Stimulated activated naive CD8-positive, alpha-beta T cell treated with anti-CD3 and anti-CD28 coated beads, Interleukin-15, amount 100 ng/mL, for 72 hours (primary cell): ENCODE data around the gene SPATA20.
A peak's percentile ranks its signal among the peaks of the same experiment; 100 is the strongest.

ENCODE experiments used
- ATAC-seq: fragments of 150-1000 bp; cut with Tn5 transposase; 2 replicates; pipeline ENCODE4 v1.10.0; 2021; ENCODE audit warnings: mild to moderate bottlenecking, moderate library complexity
- DNase-seq, 2 donors: peaks; one replicate each; pipeline ENCODE4 v3.0.0; 2021 to 2022
- H3K27ac Mint-ChIP-seq, 2 donors: one replicate each; pipeline ENCODE4 v1.8.0; 2022; ENCODE audit warnings: mild to moderate bottlenecking in 2 of 2, mixed read lengths in 2 of 2, moderate library complexity in 2 of 2
- H3K27me3 Mint-ChIP-seq: one replicate; pipeline ENCODE4 v1.8.0; 2022; ENCODE audit warnings: mixed read lengths
- H3K4me1 Mint-ChIP-seq: one replicate; pipeline ENCODE4 v1.8.0; 2022; ENCODE audit warnings: mild to moderate bottlenecking, mixed read lengths
- H3K4me3 Mint-ChIP-seq, 2 donors: one replicate each; pipeline ENCODE4 v1.8.0; 2022; ENCODE audit warnings: mild to moderate bottlenecking in 2 of 2, mixed read lengths in 2 of 2, moderate library complexity in 1 of 2
- H3K9me3 Mint-ChIP-seq, 2 donors: one replicate each; pipeline ENCODE4 v1.8.0; 2022; ENCODE audit warnings: mixed read lengths in 2 of 2

The SPATA20 gene

DNA sequence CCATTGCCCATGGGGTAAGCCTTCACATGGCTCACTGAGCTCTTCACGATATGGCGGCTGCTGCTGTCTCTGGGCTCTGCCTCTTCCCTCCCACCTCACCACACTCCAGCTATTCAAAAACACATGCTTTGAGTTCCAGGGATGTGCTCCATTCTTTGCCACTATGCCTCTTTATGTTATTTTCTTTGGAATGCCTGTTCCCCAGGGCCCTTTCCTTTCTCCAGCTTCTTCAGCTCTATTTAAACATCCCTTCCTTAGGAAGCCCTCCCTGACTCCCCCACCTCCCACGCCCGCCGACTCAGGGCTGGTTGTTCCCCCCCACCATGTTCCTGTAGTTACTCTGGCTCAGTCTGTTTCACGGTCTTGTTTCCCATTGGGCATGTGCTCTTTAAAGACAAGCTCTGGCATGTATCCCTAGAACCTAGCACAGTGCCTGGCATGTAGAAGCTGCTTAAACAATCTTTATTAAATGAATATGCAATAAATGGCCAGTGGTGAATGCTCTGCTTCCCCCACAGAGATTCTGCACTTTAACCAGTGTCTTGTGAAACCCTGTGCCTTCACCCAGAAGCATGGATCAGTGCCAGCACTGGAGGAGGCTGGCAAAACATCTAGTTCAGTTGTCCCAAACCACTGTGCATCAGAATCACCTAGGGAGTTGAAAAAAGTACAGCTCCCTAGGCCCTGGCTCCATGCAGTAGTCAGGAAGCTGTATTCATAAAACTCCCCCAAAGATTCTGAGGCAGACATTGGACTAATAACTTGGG lies 31.9 kb upstream of the SPATA20 start:
- no peaks in the 10 kb centered on the region for H3K9me3 Mint-ChIP-seq
- H3K27ac Mint-ChIP-seq: peak overlapping the region in 1 of 2 donors; percentile 42
- H3K4me3 Mint-ChIP-seq: no peak overlapping the region
- DNase-seq (no peak), ATAC-seq (no peak)
- H3K27me3 Mint-ChIP-seq: no peaks in the 10 kb centered on the region
- peaks cover 24% of the 10 kb centered on the region for H3K4me1 Mint-ChIP-seq

DNA sequence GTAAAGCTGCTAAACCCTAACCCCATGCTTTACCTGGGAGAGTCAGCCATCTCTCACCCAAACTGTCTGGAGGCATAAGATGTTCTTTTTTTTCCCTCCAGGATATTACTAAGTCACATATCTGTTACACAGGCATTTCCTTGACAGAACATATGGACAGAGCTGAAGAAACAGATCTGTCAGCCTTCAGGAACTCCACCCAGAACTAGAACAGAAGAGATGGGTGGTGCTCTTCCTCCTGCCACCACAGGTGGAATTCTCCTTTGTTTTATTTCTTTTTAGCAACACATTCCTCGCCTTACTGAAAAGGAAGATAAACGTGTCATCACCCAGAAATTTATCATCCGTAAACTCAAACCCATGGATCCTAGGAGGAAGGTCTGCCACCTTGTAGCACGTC lies 30.0 kb upstream of the SPATA20 start:
- Mint-ChIP-seq H3K4me3 (no peak overlapping the region), H3K27ac (no peak overlapping the region), H3K27me3 (no peaks in the 10 kb centered on the region), H3K9me3 (no peaks in the 10 kb centered on the region), H3K4me1 (peaks cover 6% of the 10 kb centered on the region)
- ATAC-seq: no peak
- no peak for DNase-seq

DNA sequence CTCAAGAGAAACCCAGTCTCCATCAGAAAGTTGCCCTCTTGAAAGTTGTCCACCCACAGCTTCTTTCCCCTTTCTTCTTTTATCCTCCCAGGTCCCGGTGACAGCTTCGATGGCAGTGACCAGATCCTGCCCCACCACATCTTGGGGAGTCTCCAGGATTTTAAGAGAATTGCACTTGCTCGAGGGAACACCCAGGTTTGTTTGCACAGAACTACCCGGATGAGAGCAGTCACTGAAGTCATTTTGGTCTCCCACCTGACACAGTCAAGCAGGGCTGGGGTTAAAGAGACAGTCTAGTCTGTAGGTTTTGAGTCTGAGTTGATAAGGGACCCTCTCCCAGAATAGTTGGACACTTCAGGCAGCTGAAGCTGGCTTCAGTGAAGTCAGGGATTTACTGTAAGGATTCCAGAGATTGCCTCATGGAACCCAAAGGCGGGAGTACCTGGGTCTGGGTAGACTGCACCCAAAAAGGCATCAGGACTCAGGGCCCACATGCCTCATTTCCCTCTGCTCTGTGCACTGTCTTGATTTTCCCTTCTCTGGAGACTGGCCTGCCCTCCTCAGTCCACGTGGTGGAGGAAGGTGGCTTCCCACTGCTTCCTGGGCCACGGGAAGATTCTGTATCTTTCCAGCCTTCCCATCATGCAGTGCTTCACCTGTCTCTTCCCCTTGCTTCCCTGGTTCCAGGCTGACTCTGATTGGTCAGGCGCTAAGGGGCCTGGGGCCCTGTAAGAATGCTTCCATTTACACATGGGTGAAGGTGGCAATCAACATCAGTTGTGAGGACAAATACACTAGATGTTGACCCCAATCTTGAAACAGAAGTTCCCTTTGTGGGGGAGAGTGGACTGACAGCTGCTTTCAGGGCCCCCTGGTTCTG lies 29.2 kb upstream of the SPATA20 start:
- Mint-ChIP-seq H3K27ac (no peak overlapping the region), H3K27me3 (no peaks in the 10 kb centered on the region), H3K9me3 (no peaks in the 10 kb centered on the region), H3K4me3 (no peak overlapping the region), H3K4me1 (no peaks in the 10 kb centered on the region)
- ATAC-seq (no peak), DNase-seq (no peak)

DNA sequence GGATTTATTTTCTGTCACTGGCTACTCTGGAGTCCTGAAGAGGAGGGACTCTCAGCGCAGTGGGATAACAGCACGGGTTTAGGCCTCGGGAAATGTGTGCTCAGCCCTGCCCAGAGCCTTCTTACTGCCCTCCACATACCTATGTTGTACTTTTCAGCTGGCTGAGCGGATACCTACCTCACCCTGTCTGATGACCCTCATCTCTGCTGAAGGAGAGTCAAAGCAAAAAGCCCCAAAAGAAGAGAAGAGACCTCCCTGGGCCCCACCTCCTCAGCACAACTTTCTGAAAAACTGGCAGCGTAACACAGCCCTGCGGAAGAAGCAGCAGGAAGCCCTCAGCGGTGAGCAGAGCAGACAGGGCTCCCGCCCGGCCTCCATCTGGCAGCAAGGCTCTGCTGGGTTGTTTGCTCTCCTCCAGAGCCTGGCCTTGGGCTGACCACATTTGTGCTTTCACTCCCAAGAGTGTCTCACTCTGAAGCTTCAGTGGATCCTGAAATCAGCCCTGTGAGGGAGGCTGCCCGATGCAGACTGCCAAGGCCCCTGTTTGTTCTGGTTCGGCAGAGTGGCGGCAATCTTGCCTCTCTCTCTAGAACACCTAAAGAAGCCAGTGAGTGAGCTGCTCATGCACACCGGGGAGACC lies 28.5 kb upstream of the SPATA20 start:
- Mint-ChIP-seq H3K27me3 (no peaks in the 10 kb centered on the region), H3K9me3 (no peaks in the 10 kb centered on the region), H3K27ac (peak overlapping the region in 1 of 2 donors; percentile 61), H3K4me1 (no peaks in the 10 kb centered on the region), H3K4me3 (no peak overlapping the region)
- ATAC-seq: no peak
- DNase-seq: no peak

DNA sequence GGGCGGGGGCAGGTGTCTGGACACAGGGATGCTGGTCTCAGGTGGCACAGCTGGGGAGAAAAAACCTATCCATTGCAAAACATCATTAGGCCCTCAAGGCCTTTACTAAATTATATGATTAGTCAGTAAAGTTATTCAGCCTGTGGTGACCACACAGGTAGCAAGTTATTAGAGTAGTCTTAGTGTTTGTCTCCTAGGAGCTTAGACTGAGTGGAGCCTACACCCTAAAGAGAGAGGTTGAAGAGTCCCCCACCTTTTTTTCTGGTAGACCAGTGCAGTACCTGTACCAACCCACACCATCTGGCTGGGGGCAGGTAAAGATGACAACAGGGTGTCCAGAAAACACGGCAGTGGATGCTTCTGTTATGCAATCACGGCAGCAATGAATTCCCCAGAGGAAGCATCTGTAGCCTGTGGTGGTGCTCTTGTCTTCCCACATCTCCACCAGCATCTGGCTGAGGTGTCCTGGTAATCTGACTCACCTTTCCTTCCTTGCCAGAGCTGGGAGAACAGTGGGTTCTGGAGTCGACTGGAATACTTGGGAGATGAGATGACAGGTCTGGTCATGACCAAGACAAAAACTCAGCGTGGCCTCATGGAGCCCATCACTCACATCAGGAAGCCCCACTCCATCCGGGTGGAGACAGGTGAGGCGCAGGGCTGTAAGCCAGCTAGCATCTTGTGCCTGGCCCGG lies 27.7 kb upstream of the SPATA20 start:
- DNase-seq: no peak
- no peaks in the 10 kb centered on the region for H3K27me3 Mint-ChIP-seq
- H3K27ac Mint-ChIP-seq: no peak overlapping the region
- ATAC-seq: no peak
- H3K4me3 Mint-ChIP-seq: no peak overlapping the region
- H3K4me1 Mint-ChIP-seq: no peaks in the 10 kb centered on the region
- H3K9me3 Mint-ChIP-seq: no peaks in the 10 kb centered on the region

DNA sequence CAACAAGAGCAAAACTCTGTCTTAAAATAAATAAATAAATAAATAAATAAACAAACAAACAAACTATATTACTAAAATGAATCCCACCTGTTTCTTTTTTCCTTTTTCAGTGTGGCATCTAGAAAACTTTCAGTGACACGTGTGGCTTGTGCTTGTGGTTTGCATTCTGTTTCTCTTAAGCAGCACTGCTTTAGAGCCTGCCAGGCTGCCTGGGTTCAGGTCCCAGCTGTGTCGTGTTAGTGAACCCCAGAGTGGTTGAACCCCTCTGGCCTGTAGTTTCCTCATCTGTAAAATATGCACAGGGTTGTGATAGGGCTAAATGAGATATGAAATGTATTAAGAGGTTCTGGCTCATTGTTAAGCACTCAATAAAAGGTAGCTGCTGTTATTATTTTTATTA lies 26.5 kb upstream of the SPATA20 start:
- no peaks in the 10 kb centered on the region for H3K27me3 Mint-ChIP-seq
- H3K4me1 Mint-ChIP-seq: no peaks in the 10 kb centered on the region
- H3K4me3 Mint-ChIP-seq: no peak overlapping the region
- ATAC-seq (no peak), DNase-seq (no peak)
- no peaks in the 10 kb centered on the region for H3K9me3 Mint-ChIP-seq
- no peak overlapping the region for H3K27ac Mint-ChIP-seq

DNA sequence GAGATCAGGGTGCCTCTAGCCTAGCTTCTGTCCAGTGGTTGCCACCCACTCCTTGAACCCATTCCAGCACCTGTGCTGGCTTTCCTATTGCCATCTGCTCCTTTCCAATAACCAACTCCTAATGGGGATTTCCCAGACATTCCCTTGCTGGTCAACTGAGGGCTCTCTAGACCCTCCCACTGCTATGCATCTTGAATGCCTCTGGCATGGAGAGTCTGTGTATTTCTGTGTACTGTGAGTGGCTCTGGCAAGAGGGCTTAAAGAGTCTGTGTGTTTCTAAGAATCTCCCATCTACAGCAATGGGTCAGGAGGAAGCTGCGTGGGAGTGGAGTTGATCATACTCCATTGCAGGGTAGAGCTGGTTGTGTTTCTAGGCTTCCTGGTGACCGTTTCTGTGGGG lies 25.5 kb upstream of the SPATA20 start:
- ATAC-seq: no peak
- H3K27me3 Mint-ChIP-seq: no peaks in the 10 kb centered on the region
- H3K9me3 Mint-ChIP-seq: no peaks in the 10 kb centered on the region
- peak overlapping the region in 1 of 2 donors; percentile 12 for H3K27ac Mint-ChIP-seq
- no peak overlapping the region for H3K4me3 Mint-ChIP-seq
- no peaks in the 10 kb centered on the region for H3K4me1 Mint-ChIP-seq
- DNase-seq: no peak

DNA sequence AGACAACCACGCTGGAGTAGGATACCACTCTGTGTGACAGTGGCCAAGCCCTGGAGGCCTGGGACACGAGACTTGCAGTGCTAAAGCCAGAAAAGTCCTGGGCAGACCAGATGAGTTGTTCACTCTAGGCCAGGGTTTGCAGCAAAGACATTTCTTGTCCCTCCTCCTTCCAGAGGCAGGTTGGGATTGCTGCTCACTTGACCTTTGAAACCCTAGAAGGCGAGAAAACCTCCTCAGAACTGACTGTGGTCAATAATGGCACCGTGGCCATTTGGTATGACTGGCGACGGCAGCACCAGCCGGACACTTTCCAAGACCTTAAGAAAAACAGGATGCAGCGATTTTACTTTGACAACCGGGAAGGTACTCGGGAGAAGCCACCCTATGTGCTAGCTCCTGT lies 24.2 kb upstream of the SPATA20 start:
- DNase-seq: no peak
- no peaks in the 10 kb centered on the region for H3K27me3 Mint-ChIP-seq

DNA sequence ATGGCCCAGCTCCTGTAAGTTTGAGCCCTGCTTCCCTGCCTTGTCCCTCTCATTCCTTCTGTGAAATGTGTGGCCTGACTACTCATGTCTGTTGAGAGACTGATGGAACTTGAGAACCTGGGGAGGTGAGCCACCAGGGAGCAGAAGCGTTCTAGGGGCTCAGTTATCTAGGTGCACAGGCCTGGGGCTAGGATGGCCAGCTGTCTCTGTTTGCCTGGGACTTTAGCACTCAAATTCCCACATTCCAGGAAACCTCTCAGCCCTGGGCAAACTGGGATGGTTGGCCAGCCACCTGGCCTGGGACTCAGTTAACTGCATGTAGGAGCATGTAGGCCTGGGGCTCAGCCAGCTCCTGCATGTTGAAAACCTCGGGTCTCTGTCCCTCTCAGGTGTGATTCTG lies 23.8 kb upstream of the SPATA20 start:
- DNase-seq (no peak), ATAC-seq (no peak)
- Mint-ChIP-seq H3K27me3 (peaks cover under 1% of the 10 kb centered on the region), H3K4me3 (no peak overlapping the region), H3K4me1 (no peaks in the 10 kb centered on the region), H3K27ac (no peak overlapping the region), H3K9me3 (no peaks in the 10 kb centered on the region)

More for the DNA sequence above, 24.2 kb upstream of the SPATA20 start:
- H3K9me3 Mint-ChIP-seq: no peaks in the 10 kb centered on the region
- no peak for ATAC-seq
- no peak overlapping the region for H3K27ac Mint-ChIP-seq
- H3K4me1 Mint-ChIP-seq: no peaks in the 10 kb centered on the region
- H3K4me3 Mint-ChIP-seq: no peak overlapping the region

DNA sequence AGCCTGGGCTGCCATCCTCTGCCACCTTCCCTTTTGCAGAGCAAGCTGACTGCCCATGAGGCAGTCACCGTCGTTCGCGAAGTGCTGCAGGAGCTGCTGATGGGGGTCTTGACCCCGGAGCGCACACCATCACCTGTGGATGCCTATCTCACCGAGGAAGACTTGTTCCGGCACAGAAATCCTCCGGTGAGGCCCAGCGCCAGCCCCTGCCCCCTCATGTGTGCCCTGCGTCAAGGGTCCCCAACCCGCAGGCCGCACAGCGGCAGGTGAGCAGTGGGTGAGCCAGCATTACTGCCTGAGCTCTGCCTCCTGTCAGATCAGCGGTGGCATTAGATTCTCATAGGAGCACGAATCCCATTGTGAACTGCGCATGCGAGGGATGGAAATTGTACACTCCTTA lies 22.1 kb upstream of the SPATA20 start:
- no peak overlapping the region for H3K4me3 Mint-ChIP-seq
- H3K9me3 Mint-ChIP-seq: no peaks in the 10 kb centered on the region
- no peak for DNase-seq
- no peak for ATAC-seq
- H3K27ac Mint-ChIP-seq: no peak overlapping the region
- H3K27me3 Mint-ChIP-seq: peaks cover 17% of the 10 kb centered on the region
- H3K4me1 Mint-ChIP-seq: no peaks in the 10 kb centered on the region

DNA sequence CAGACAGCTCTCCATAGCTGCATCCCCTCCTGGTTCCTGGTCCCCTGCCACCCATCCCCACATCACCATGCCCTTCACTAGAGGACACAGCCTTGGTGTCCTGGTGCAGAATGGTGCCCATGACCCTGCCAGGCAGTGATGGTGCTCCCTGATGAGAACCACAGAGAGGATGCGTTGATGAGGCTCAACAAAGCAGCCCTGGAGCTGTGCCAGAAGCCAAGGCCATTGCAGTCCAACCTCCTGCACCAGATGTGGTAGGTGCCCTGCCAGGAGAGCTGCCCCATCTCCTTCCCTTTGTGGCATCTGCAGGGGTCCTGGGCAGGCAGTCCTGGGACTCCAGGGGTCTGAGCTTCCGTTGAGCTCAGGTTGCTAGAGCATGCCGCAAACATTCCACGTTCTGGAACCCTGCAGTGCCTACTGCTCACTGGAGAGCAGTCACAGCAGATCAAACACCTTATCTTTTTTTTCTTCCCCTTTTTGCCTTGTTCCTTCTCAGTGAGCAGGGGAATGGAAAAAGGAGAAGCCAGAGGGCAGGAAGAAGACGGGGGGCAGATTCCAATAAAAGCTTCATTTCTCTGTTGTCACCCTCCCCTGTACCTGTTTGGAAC lies 19.7 kb upstream of the SPATA20 start:
- Mint-ChIP-seq H3K9me3 (no peaks in the 10 kb centered on the region), H3K4me3 (no peak overlapping the region), H3K4me1 (peaks cover 7% of the 10 kb centered on the region), H3K27me3 (peaks cover 41% of the 10 kb centered on the region), H3K27ac (no peak overlapping the region)
- no peak for DNase-seq
- ATAC-seq: no peak

DNA sequence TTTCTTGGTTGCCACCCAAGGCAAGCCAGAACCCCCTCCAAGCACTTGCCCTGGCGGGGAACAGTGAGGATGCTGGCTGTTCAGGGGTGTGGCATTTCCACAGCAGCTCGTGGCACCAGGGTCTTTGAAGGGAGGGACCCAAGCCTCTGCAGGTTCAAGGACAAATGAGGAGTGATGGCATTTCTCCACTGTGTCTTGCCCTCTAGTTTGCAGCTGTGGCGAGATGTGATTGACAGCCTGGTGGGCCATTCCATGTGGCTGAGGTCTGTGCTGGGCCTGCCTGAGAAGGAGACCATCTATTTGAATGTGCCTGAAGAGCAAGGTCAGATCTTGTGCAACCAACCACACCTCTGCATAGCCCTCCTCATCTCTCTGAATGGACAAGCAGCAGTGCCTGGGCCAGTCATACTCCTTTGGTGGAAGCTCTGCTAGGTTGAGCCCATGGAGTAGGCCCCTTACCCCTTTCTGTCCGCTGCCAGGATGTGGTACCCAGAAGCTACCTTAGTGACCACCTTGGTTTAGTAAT lies 19.0 kb upstream of the SPATA20 start:
- Mint-ChIP-seq H3K27me3 (peaks cover 49% of the 10 kb centered on the region), H3K4me1 (peaks cover 14% of the 10 kb centered on the region), H3K9me3 (no peaks in the 10 kb centered on the region), H3K4me3 (no peak overlapping the region), H3K27ac (no peak overlapping the region)
- DNase-seq (no peak), ATAC-seq (no peak)

DNA sequence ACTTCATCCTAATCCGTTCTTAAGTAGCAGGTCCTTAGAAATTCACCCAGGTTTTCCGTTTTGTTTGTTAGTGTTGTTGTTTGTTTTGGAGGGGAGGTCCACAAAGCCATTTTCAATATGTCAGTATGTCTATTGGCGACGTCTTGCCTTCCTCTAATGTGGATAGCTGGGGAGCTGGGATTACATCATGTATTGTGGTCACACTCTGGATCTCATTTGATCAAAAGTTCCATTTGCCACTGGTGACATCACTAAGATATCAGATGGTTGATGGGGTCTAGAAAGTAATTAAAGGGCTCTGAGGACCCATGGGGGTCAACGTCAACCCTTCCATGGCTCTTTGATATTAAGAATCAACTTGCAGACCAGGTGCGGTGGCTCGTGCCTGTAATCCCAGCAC lies 17.1 kb upstream of the SPATA20 start:
- no peak for ATAC-seq
- H3K27me3 Mint-ChIP-seq: peaks cover 67% of the 10 kb centered on the region
- peaks cover 32% of the 10 kb centered on the region for H3K4me1 Mint-ChIP-seq
- no peak for DNase-seq
- H3K4me3 Mint-ChIP-seq: no peak overlapping the region
- no peaks in the 10 kb centered on the region for H3K9me3 Mint-ChIP-seq
- H3K27ac Mint-ChIP-seq: no peak overlapping the region

DNA sequence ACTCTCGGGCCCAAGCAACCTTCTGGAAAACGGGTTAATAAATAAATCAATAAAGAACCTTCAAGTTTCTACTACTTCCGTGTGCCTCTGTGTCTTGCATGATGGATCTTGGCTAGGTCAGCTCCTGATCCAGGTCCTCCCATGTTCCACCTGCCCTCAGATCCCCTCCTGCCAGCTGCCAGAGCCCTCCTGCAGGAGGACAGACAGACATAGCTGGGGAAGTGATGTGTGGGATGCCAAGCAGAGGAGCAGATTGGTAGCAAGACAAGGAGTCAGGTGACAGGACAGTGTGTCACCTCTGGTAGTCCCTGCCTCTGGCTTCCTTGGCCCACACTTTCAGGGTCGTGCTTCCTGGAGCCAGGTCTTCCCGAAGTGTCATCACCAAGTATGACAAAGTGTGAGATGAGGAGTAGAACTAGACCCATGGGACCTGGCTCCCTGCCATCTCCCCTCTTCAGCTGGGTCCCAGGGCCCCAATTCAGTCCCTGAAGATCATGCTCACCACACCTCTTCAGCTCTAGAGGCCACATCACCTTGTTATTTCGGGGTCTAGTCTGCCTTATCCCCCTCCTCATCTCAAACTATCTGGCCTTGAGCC lies 15.4 kb upstream of the SPATA20 start:
- no peaks in the 10 kb centered on the region for H3K9me3 Mint-ChIP-seq
- DNase-seq: no peak
- ATAC-seq: no peak
- H3K27me3 Mint-ChIP-seq: peaks cover 77% of the 10 kb centered on the region
- H3K27ac Mint-ChIP-seq: no peak overlapping the region
- H3K4me1 Mint-ChIP-seq: peaks cover 33% of the 10 kb centered on the region
- no peak overlapping the region for H3K4me3 Mint-ChIP-seq
